H9 (cell line): ENCODE results near the gene SMIM12. TPM values are rescaled to one million over a fixed set of nuclear protein-coding genes. Genes with fewer than 3 reads are reported as not detected.

Experiments
- DNase-seq: peaks from one replicate; pipeline ENCODE4 v3.0.0-alpha.2; 2017
- H2AFZ ChIP-seq: one replicate; pipeline ENCODE4 v1.6.1; 2013; ENCODE audit warnings: mild to moderate bottlenecking, low read length, control low read depth, moderate library complexity
- H2AK5ac ChIP-seq: 2 replicates; pipeline ENCODE4 v1.6.1; 2013; ENCODE audit warnings: low read length, control low read depth, mixed read lengths; ENCODE audit not compliant: insufficient read length
- H2BK120ac ChIP-seq: one replicate; pipeline ENCODE4 v1.6.1; 2013; ENCODE audit warnings: low read depth, mild to moderate bottlenecking, low read length, control low read depth, inconsistent platforms; ENCODE audit not compliant: poor library complexity, severe bottlenecking
- H2BK12ac ChIP-seq: 2 replicates; pipeline ENCODE4 v1.6.1; 2013; ENCODE audit warnings: low read length, control low read depth, mixed read lengths, low read depth; ENCODE audit not compliant: insufficient read length
- H2BK15ac ChIP-seq: 2 replicates; pipeline ENCODE4 v1.6.1; 2013; ENCODE audit warnings: low read depth, low read length, control low read depth
- H2BK20ac ChIP-seq: one replicate; pipeline ENCODE4 v1.6.1; 2013; ENCODE audit warnings: low read depth, mild to moderate bottlenecking, low read length, control low read depth, inconsistent platforms; ENCODE audit not compliant: poor library complexity, severe bottlenecking
- H2BK5ac ChIP-seq: 2 replicates; pipeline ENCODE4 v1.6.1; 2013; ENCODE audit warnings: low read length, control low read depth, mixed read lengths; ENCODE audit not compliant: insufficient read length
- H3K14ac ChIP-seq: 2 replicates; pipeline ENCODE4 v1.6.1; 2013; ENCODE audit warnings: low read length, control low read depth; ENCODE audit not compliant: insufficient read depth
- H3K18ac ChIP-seq: 2 replicates; pipeline ENCODE4 v1.6.1; 2013; ENCODE audit warnings: low read depth, mild to moderate bottlenecking, mixed read lengths, low read length, control low read depth; ENCODE audit not compliant: insufficient read length
- H3K23ac ChIP-seq: 2 replicates; pipeline ENCODE4 v1.6.1; 2013; ENCODE audit warnings: low read length, control low read depth, mixed read lengths, low read depth; ENCODE audit not compliant: insufficient read length
- H3K23me2 ChIP-seq: 2 replicates; pipeline ENCODE4 v1.6.1; 2013; ENCODE audit warnings: low read depth, mild to moderate bottlenecking, mixed read lengths, low read length, control low read depth; ENCODE audit not compliant: insufficient read length, poor library complexity, severe bottlenecking
- H3K27ac ChIP-seq: 2 replicates; pipeline ENCODE4 v1.5.1; 2013; ENCODE audit warnings: low read length, control low read depth, mixed read lengths, low read depth; ENCODE audit not compliant: insufficient read length
- H3K27me3 ChIP-seq: 2 replicates; pipeline ENCODE4 v1.6.1; 2013; ENCODE audit warnings: low read length, control low read depth, inconsistent platforms; ENCODE audit not compliant: insufficient read depth
- H3K4ac ChIP-seq: 2 replicates; pipeline ENCODE4 v1.6.1; 2013; ENCODE audit warnings: low read depth, mild to moderate bottlenecking, control low read depth, inconsistent platforms, low read length, moderate library complexity
- H3K4me1 ChIP-seq: 2 replicates; pipeline ENCODE4 v1.6.1; 2013; ENCODE audit warnings: low read length, control low read depth, inconsistent platforms; ENCODE audit not compliant: insufficient read depth
- H3K4me2 ChIP-seq: 2 replicates; pipeline ENCODE4 v1.6.1; 2013; ENCODE audit warnings: low read length, control low read depth, mixed read lengths; ENCODE audit not compliant: insufficient read length, insufficient read depth
- H3K56ac ChIP-seq: 2 replicates; pipeline ENCODE4 v1.6.1; 2013; ENCODE audit warnings: low read depth, mild to moderate bottlenecking, mixed read lengths, low read length, control low read depth; ENCODE audit not compliant: insufficient read length
- H3K79me1 ChIP-seq: 2 replicates; pipeline ENCODE4 v1.6.1; 2013; ENCODE audit warnings: low read depth, mild to moderate bottlenecking, moderate library complexity, low read length, control low read depth, inconsistent platforms; ENCODE audit not compliant: insufficient read depth, poor library complexity, severe bottlenecking
- H3K79me2 ChIP-seq: 2 replicates; pipeline ENCODE4 v1.6.1; 2013; ENCODE audit warnings: low read length, control low read depth, inconsistent platforms; ENCODE audit not compliant: insufficient read depth
- H3K9ac ChIP-seq: 2 replicates; pipeline ENCODE4 v1.6.1; 2013; ENCODE audit warnings: low read length, control low read depth, mixed read lengths; ENCODE audit not compliant: insufficient read length; ENCODE audit errors: extremely low read depth
- H3K9me3 ChIP-seq: one replicate; pipeline ENCODE4 v1.6.1; 2013; ENCODE audit warnings: low read depth, low read length, inconsistent platforms; ENCODE audit not compliant: control insufficient read depth
- H3T11ph ChIP-seq: one replicate; pipeline ENCODE4 v1.6.1; 2013; ENCODE audit warnings: mild to moderate bottlenecking, low read length, control low read depth, inconsistent platforms
- H4K20me1 ChIP-seq: one replicate; pipeline ENCODE4 v1.6.1; 2013; ENCODE audit not compliant: control insufficient read depth, insufficient read length, insufficient read depth
- H4K5ac ChIP-seq: 2 replicates; pipeline ENCODE4 v1.6.1; 2013; ENCODE audit warnings: low read depth, mild to moderate bottlenecking, mixed read lengths, low read length, control low read depth; ENCODE audit not compliant: insufficient read length
- H4K8ac ChIP-seq: replicated peaks from 2 replicates; pipeline ENCODE4 v1.6.1; 2013; ENCODE audit warnings: low read length, control low read depth, mixed read lengths, low read depth; ENCODE audit not compliant: insufficient read length
- H4K91ac ChIP-seq: 2 replicates; pipeline ENCODE4 v1.6.1; 2013; ENCODE audit warnings: low read depth, mild to moderate bottlenecking, moderate library complexity, mixed read lengths, low read length, control low read depth; ENCODE audit not compliant: insufficient read length
- H3K27ac Mint-ChIP-seq, 3 experiments: 2 replicates in 2 of 3; 3 replicates in 1 of 3; pipeline ENCODE4 v1.8.0; 2020 to 2021; ENCODE audit warnings: mixed read lengths in 3 of 3, mild to moderate bottlenecking in 1 of 3, moderate library complexity in 1 of 3
- H3K27me3 Mint-ChIP-seq: 2 replicates; pipeline ENCODE4 v1.8.0; 2021; ENCODE audit warnings: low read depth, mild to moderate bottlenecking, moderate library complexity, mixed read lengths
- H3K36me3 Mint-ChIP-seq, 3 experiments: 2 replicates in 2 of 3; 3 replicates in 1 of 3; pipeline ENCODE4 v1.8.0; 2020 to 2021; ENCODE audit warnings: low read depth in 3 of 3, mixed read lengths in 3 of 3; ENCODE audit not compliant: insufficient read depth in 1 of 3
- H3K4me1 Mint-ChIP-seq, 2 experiments: 2 replicates each; pipeline ENCODE4 v1.8.0; 2020; ENCODE audit warnings: mixed read lengths in 2 of 2
- H3K4me3 Mint-ChIP-seq, 2 experiments: 2 replicates in 1 of 2; 3 replicates in 1 of 2; pipeline ENCODE4 v1.8.0; 2020 to 2021; ENCODE audit warnings: mild to moderate bottlenecking in 2 of 2, mixed read lengths in 2 of 2, moderate library complexity in 1 of 2
- H3K9me3 Mint-ChIP-seq, 2 experiments: 2 replicates in 1 of 2; 3 replicates in 1 of 2; pipeline ENCODE4 v1.8.0; 2020; ENCODE audit warnings: mild to moderate bottlenecking in 2 of 2, mixed read lengths in 2 of 2, moderate library complexity in 1 of 2
- WGBS: extraction: QIAGEN DNeasy Blood & Tissue Kit; methylation state at CpG from one replicate; pipeline ENCODE4 v1.1.7; 2013; ENCODE audit warnings: missing lambda C conversion rate, low lambda C conversion rate, mixed read lengths; ENCODE audit not compliant: insufficient read length; ENCODE audit errors: extremely low coverage; 5-methylcytosine and 5-hydroxymethylcytosine counted together
- total RNA-seq: library from RNA; stranded (reverse); gene quantifications from 2 replicates; pipeline ENCODE4 v1.2.1, GENCODE V29; 2021
- TF ChIP-seq, protein P1 (sequence below): fragments of 200-600 bp; sonication (generic); conservative IDR thresholded peaks from 3 replicates; pipeline ENCODE4 v1.8.0; 2021; ENCODE audit warnings: antibody characterized with exemption, mild to moderate bottlenecking

SMIM12 gene
- total RNA-seq, 1 experiment from 2014 or later: 40.9 TPM

DNA sequence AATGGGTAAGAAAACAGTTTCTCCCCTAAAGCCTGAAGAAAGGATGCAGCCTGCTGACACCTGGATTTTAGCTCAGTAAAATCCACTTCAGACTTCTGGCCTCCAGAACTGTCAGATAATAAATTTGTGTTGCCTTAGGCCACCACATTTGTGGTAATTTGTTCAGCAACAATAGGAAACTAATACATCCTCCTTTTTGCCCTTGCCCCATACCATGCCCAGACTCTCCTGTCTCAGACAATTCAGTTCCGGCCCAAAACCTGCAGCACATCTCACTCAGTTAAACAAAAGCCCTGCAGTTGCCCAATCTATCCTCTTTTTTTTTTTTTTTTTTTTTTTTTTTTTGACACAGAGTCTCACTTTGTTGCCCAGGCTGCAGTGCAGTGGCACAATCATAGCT is 25.8 kb downstream of the SMIM12 start:
- Histone ChIP-seq H3T11ph (no peak overlapping the region), H3K4me1 (no peaks in the 10 kb centered on the region), H3K4me2 (no peak overlapping the region), H2AFZ (no peak overlapping the region), H3K27ac (no peak overlapping the region), H3K27me3 (no peaks in the 10 kb centered on the region; the same call in 1 of the 2 replicates), H3K79me2 (no peaks in the 10 kb centered on the region), H3K9me3 (no peaks in the 10 kb centered on the region), H4K8ac (no peak overlapping the region), H4K5ac (no peak overlapping the region), H3K9ac (no peak overlapping the region), H4K20me1 (no peaks in the 10 kb centered on the region), H2BK12ac (no peak overlapping the region), H2BK5ac (no peak overlapping the region), H3K23me2 (no peaks in the 10 kb centered on the region), H2BK20ac (no peak overlapping the region), H3K56ac (no peak overlapping the region), H3K79me1 (no peaks in the 10 kb centered on the region), H3K4ac (no peak overlapping the region), H3K18ac (no peak overlapping the region), H2BK120ac (no peak overlapping the region), H2BK15ac (no peak overlapping the region), H2AK5ac (no peak overlapping the region), H4K91ac (no peak overlapping the region), H3K23ac (no peak overlapping the region), H3K14ac (no peak overlapping the region)
- H3K4me3 Mint-ChIP-seq: no peak overlapping the region
- H3K9me3 Mint-ChIP-seq: no peaks in the 10 kb centered on the region
- H3K36me3 Mint-ChIP-seq: no peaks in the 10 kb centered on the region
- peaks cover 2 to 3% of the 10 kb centered on the region in 2 experiments; a peak in 3 of 4 replicates for H3K4me1 Mint-ChIP-seq
- peaks cover 4% of the 10 kb centered on the region for H3K27me3 Mint-ChIP-seq
- no peak for DNase-seq
- TF ChIP-seq, protein P1, sequence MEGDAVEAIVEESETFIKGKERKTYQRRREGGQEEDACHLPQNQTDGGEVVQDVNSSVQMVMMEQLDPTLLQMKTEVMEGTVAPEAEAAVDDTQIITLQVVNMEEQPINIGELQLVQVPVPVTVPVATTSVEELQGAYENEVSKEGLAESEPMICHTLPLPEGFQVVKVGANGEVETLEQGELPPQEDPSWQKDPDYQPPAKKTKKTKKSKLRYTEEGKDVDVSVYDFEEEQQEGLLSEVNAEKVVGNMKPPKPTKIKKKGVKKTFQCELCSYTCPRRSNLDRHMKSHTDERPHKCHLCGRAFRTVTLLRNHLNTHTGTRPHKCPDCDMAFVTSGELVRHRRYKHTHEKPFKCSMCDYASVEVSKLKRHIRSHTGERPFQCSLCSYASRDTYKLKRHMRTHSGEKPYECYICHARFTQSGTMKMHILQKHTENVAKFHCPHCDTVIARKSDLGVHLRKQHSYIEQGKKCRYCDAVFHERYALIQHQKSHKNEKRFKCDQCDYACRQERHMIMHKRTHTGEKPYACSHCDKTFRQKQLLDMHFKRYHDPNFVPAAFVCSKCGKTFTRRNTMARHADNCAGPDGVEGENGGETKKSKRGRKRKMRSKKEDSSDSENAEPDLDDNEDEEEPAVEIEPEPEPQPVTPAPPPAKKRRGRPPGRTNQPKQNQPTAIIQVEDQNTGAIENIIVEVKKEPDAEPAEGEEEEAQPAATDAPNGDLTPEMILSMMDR: no peak
- no CpG with 5 or more reads among the region's 1 CpG for WGBS
- H3K27ac Mint-ChIP-seq: no peak overlapping the region
